Activated CD4-positive, alpha-beta T cell treated with anti-CD3 and anti-CD28 coated beads, Interleukin-2, amount 50 U/mL, for 16 hours (primary cell): ENCODE data around the gene COMMD3.
A peak's percentile ranks its signal among the peaks of the same experiment; 100 is the strongest.

Source experiments
- DNase-seq: peaks from one replicate; pipeline ENCODE4 v3.0.0-alpha.2; 2020

The COMMD3 gene

DNA sequence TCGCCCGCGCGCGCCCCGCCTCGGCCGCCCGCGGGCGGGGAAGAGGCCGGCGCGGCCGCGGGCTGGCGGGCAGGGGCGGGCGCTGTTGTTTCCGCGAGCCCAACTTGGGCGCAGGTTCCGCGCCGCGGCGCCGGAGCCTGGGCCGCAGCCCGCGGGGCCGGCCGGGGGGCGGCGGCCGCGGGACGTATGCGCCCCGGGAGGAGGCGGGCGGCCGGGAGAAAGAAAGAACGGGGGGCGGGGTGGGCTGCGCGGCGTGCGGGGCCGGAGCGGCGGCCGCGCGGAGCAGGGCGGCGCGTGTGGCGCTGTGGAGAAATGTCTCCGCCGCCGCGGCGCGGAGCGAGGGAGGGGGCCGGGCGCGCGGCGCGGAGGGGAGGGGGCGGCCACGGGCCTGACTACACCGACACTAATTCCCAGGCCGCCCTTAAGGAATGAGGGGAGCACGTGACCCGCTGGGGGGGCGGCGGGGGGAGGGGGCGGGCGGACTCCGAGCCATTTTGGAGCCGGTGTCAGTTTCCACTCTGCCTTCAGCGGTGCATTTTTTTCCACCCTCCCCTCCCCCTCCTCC lies 4.5 kb downstream of the COMMD3 start, which contains the start of gene BMI1:
Gene BMI1 (plus strand): TSS at position 509 of the 565 bp plus-strand sequence. CDS start 5,351 bp downstream, outside the sequence.
- DNase-seq = peak; percentile 72

DNA sequence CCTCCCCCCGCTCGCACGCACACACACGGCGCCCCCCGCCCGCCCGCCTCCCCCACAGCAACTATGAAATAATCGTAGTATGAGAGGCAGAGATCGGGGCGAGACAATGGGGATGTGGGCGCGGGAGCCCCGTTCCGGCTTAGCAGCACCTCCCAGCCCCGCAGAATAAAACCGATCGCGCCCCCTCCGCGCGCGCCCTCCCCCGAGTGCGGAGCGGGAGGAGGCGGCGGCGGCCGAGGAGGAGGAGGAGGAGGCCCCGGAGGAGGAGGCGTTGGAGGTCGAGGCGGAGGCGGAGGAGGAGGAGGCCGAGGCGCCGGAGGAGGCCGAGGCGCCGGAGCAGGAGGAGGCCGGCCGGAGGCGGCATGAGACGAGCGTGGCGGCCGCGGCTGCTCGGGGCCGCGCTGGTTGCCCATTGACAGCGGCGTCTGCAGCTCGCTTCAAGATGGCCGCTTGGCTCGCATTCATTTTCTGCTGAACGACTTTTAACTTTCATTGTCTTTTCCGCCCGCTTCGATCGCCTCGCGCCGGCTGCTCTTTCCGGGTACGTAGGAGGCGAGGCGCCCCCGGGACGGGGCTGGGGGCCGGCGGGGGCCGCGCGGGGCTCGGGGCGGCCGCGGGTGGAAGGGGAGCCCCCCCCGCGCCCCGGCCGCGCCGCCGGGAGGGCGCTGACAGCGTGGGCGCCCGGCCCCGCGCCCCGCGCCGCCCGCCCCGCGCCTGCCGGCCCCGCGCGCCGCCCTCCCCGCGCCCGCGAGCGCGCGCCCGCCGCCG lies 5.2 kb downstream of the COMMD3 start:
- peak; percentile 61 for DNase-seq

DNA sequence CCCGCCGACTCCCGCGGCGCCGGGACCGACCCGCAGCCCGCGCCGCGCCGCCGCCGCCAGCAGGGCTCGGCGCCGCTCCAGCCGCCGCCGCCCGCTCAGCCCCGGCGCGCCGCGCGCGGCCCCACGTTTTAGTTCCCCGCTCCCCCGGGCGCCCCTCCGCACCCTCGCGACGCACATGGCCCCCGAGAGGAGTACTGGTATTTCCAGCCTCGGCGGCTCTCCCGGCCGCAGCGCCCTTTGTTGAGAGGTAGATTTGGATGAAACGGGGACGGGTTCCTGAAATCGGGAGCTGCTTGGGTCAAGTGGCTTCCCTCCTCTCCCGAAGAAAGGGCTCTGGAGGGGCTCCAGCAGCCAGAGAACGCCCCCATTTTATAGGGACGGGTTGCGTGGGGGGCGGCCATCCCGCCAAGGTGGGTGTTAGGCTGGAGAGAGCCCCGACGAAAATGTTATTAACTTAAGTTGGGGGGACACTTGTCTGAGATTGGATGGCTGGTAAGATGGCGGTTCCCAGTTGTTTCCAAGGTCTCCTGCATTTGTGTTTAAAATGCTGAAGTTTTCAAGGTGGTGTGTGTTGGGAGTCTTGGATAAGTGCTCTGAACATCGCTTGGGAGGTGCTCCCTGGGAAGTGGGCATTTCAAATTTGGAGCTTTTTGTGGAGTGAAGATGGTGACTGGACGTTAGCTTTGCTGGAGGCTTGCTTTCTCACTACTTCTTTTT lies 5.9 kb downstream of the COMMD3 start:
- no peak for DNase-seq

DNA sequence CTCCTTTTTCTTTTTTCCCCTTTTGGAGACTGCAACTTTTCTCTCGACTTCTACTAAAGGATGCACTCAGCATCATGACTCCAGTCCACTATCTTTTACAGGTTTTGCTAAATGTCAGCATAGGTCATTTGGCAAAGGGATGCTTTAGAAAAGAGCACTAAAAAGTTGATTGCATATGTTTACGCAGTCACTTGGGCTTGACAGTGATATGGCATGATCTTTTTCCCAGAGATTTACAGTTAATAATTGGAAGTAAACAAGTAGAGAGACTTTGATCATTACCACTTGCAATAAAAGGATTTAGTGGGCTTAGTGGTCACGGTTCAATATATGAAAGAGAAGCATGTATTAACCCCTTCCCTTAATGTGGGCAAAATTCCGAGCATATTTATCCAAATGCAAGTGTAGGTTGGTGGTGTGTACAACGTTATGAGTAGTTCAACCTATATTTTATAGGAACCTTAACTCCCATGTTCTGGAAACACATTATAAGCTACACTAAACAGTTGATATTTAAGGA lies 6.5 kb downstream of the COMMD3 start:
- no peak for DNase-seq

DNA sequence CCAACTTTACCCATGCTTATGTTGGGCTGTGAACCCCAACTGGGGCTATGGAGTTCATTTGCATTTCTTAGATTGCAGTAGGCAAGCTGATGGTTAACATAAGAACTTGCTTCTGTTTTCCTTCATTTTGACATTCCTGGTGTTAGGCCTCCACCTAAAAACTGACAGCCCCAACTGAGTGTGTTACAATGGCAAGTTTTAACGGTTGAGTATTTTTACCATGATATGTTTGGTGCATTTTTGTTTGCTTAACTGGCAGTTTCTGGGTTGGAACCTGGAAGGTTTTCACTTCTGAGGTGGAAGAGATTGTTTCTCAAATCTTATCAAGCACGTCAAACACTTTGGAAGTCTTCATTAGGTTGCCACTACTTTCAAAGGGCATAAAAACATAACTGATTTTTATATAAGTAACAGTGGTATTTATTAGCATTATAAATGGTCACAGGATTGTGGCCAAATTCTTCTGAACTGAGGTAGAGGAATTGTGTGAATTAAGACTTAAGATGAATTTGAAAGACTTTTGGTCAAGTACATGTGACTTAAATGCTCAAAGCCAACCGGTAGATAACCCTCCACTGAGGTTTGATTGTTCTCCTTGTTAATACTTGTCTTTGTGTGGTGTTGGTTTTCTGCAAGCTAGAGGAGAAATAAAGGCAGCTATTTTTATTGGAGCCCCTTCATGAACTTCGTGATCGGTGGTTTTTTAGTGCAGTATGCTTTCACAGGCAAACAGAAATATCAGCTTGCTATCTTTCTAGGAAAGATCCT lies 7.5 kb downstream of the COMMD3 start:
- DNase-seq = no peak

DNA sequence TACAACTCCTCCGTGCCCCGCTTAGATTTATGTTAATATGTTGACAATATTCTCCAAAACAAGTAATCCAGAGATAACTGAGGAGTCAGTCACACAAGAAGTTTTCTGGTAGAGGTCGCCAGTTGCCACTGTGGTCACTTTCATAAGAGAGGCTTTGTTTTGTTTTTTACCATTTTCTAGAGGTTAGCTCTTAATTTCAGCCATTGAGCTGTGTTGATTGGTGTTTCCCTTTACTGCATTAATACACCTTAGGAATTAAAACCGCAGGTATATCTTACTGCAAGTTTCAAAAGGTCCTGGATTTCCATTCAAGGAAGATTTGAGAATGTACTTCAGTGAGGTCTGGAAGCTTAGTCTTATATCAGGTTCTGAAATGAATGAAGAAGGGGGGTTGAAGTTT lies 8.2 kb downstream of the COMMD3 start:
- DNase-seq = no peak

DNA sequence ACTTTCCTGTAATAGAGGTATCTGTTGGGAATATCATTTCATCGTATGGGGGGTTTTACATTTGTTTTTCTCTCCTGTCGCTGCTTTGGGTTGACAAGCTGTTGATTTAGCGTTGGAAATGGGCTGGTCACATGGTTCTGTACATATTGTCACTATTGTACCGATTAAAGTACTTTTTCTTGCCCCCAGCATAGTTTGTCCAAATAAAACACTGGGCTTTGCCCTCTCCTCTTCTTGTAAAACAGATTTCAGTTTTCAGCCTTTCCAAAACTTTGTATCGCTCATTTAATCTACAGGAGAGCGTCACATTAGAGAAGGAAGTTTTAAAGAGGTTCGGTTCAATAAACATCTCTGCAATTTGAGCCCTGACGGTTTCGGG lies 8.7 kb downstream of the COMMD3 start:
- DNase-seq = no peak

DNA sequence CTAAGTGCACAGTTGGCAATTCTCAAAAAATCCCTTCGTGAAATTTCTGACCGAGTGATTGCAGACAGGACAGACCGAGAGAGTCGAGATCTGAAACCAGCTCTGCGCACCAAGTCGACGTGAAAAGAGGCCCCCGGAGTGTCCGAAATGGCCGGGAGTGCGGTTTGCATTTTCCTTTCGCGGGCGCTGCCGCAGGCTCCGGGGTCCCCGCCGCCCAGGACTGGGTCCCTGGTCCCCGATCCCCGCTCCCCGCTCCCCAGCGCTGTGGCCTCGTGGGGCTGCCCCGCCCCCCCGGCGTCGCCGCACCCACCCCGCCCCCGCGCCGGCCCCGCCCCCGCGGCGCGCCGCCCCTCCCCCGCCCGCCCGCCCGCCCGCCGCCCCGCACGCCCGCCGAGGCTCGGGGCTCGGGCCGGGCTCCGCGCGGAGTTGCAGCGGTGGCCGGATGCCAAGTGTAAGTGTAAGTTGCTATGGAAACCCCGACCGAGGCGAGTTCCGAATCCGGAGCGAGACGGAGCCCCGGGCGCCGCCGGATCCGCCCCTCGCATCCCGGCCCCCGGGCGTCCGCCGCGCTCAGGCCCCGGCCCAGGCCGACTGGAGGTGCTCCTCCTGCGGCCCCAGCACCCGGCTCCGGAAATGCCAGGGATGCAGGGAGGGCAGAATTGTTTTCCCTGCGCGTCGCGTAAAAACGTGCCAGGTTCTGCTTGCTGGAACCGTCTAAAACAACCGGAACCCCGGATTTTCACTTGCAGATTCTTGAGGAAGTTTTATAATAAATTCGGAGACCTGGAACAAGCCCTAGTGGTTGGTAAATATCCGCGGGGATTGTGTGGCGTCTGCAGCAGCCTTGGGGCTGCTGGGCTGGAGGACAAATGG lies 9.3 kb downstream of the COMMD3 start:
- peak; percentile 70 for DNase-seq

DNA sequence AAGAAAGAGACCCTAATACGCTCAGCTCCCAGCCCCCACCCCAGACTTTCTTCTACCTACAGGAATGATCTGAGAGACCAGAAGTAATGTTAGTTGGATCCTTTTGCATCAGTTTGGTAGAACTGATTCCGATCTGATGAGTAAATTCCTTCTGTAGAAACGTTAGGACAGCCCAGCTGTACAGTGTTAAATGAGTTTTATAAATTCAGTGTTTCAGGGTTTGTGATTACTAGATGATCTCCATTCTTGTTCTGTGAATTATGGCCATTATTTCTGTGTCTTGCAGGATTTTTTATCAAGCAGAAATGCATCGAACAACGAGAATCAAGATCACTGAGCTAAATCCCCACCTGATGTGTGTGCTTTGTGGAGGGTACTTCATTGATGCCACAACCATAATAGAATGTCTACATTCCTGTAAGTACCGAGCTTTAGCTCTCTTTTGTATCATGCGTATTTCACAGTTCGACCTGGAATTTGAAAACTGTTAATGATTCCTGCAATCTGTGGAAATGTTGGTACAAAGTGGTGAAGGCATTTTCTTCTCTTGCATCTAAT lies 10.0 kb downstream of the COMMD3 start:
- DNase-seq = no peak

DNA sequence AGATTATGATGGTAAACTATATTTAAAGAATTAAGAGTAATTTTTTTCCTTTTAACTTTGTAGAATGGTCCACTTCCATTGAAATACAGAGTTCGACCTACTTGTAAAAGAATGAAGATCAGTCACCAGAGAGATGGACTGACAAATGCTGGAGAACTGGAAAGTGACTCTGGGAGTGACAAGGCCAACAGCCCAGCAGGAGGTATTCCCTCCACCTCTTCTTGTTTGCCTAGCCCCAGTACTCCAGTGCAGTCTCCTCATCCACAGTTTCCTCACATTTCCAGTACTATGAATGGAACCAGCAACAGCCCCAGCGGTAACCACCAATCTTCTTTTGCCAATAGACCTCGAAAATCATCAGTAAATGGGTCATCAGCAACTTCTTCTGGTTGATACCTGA lies 13.0 kb downstream of the COMMD3 start:
- no peak for DNase-seq

DNA sequence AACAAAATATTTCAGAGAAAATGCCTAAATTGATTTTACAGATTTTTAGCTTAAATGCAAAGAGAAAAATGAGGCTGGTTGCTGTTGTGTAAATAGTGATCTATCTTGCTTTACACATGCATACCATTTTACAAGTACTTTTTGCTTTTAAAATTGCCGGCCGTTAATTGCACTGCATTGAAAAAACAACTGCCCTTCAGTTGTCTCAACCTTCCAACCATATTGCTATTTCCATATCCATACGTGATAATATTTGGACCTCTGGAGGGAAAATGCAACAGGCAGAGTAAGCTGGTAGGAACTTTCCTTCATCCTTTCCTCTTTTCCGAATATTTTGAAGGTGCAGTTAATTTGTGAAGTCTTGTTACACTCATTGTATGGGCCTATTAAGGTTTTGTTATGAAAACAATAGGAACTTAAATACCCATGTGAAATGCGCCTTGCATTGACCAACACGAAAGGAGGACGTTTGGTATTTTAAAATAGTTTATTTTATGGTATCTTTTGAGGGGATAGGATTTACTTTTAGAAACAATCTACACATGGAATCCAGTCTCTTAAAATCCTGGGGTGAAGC lies 16.0 kb downstream of the COMMD3 start:
- no peak for DNase-seq

DNA sequence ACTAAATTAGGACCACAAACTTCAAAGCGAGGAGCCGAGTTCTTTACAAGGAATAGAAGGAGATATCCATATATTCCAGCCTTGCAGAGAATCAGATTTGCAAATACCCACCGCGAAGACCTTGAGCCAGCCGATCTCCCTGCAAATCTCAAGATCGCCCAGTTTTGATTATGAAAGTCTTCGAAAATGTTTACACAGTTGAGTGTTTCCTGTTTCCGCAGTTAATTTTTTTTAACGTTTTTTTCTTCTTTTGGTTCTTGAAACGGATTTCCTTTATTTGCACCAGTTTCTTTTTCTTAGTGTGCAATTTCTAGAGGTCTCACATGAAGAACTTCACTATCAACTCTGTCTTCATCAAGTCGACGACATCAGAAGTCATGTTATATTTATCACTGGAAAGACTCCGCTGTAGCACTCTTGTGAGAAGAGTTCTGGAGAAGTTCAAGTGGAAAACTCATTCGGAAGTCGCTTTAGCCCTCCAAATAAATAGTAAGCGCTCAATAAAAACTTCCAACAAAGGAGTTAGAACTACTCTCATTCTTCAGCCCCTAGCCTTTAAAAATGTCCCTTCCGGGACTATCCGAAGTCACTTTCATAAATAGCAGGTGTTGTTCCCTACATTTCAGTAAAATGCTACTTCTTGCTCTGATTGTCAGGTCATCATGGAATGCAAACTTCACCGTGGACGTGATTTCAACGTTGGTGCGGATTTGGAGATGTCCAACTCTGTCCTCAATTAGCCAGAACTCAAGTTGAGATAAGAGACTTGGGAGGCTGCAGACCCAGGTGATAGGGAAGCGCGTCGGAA lies 17.2 kb downstream of the COMMD3 start:
- peak; percentile 65 for DNase-seq

DNA sequence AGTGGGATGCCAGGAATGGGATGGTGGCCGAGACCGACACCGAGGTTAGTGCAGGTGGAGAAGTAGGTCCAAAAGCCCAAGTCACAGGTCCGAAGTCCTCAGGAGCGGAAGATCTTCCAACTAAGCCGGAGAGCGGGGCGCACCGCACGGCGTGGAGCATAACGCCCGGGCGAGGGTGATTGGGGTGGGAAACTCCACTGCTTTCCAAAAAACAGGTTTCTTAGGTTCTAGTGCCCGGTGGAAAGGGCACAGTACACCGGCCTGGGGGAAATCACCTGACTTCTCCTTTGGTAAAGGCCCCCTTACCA lies 17.7 kb downstream of the COMMD3 start:
- DNase-seq = no peak

DNA sequence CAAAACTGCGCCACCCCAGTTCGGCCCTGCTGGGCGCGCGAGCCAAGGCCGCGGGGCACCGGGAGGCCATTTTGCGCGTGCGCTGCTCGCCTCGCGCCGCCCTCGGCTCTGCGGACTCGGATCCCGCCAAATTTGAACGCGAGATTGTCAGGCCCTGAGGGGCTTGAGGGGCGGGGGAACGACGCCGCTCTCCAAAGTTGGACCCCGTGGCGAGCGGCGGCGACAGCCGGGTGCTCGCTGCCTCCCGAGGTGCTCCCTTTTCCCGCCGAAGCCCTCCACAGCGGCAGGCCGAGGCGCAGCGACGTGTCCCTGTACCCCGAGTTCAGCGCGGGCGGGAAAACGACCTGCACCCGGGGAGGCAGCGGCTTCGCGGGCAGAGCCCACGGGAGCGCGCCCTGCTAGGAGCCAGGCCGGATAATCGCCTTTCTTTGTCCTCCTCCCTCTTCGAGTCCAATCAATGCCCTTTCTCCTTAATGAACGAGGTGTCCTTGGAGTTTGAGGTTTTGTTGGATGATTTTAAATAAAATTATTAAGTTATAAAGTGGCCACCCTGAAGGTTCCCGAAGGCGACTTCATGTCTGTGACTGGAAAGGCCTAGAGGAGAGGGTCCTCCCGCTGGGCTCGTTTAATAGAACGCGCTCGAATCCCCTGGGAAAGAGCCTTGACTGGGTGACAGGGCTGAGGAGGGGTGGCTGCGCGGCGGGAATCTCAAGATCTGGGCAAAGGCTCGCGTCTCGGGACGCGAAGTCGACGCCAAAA lies 18.4 kb downstream of the COMMD3 start:
- DNase-seq = no peak

DNA sequence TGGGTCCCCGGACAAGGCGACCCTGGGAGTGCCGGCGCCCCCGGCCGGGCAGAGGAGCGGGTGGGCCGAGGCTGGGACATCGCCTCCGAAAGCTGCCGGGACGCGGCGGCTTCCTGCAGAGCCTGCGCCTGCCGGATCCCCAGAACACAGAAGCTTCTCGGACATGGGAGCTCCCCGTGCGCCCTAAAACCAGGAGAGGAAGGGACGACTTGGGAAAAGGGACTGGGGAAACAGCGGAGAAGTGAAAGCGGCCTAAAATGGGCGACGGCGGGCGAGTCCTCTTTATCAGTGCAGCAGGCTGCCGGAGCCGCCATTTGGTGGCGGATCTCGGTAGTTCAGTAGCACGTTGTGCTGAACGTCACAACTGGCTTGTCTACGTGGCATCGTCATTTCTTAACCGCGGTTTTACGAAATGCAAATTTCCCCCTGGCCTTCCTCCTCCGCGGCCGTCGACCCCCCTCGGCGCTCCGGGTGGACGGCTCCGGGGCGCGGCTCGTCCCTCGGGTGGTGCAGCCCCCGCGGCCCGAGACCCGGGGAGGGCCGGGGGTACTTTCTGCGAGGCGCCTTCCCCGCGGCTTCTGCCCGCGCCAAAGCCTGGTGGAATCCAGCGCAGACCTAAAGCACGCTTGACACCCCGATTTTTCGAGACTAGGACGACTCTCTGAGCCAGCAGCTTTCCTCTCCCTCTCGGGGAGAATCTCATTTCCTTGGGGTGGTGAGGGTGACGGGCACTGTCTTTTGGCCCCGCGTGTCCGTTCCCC lies 19.2 kb downstream of the COMMD3 start:
- DNase-seq = peak; percentile 70

DNA sequence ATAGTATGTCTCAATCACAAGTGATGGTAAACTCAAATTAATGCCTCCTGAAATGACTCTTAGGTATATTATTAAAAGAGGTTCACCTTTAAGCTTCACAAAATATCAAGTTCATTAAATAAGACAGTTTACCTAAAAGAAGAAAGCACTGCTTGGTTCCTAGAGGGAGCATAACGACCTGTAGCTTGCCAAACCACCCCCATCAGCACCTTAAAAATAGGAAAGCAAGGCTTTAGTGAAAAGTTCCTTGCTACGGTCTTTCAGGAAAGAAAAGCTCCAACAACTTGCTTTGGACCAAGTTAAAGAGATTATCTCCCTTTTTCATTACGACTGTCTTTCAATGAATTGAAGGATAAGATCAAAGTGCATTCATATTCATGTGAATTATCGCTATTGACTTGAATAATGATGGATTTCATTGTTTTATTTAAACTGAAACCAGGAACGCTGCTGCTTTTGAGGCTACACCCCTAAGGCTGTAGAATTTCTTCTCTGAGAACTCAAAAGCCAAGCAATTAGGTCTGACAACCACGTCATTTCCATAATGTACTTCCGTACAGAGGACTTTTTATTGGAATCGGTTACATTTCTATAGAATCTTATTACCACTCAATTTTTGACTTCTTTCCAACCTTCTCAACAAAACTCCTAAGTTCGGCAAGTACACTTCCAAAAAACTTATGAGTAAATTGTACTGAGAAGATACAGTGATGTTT lies 22.2 kb downstream of the COMMD3 start:
- no peak for DNase-seq

DNA sequence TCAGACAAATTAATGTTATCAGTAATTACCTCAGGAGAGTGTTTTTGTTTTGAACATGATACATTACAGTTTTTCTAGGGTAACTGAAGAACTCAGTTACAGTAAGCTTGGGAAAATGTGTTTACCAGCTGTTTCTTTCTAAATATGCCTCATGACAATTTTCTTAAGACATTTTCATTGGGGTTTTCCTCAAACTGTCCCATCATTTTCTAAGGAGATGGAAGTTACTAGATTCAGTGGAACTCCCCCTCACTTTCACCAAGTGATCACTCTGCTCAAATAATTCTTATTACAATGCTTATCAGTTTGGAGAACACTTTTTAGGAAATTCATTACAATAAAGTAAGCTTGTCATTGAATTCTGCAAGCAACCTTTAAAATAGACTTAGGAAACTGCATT lies 22.7 kb downstream of the COMMD3 start:
- DNase-seq = no peak

DNA sequence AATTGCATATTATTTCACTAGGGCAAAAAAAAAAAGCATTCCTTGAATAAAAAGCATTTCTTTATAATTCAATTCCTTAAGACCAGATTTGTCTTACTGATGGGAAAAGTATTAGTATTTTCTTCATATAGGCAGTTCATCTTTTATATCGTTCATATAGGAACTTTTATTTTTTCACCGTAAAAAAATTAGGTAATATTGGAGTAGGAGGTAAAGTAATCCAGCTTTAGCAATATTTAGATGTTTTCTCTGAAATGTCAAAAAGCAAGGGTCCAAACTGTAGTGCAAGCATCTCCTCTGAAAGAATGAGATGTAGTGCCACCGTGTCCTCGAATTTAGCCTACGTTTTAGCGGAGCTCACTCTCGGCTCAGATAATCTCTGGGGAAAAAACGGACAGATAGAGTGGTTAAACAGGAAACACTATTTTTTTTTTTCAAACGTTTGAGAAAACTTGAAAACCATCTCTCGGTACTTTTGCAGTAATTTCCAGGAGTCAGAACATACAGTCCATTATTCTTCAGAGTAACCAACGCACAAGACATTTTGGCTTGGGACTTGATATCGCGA lies 23.7 kb downstream of the COMMD3 start:
- DNase-seq = no peak
